Measurements from ENCODE around the gene ZBTB7C.

DNA sequence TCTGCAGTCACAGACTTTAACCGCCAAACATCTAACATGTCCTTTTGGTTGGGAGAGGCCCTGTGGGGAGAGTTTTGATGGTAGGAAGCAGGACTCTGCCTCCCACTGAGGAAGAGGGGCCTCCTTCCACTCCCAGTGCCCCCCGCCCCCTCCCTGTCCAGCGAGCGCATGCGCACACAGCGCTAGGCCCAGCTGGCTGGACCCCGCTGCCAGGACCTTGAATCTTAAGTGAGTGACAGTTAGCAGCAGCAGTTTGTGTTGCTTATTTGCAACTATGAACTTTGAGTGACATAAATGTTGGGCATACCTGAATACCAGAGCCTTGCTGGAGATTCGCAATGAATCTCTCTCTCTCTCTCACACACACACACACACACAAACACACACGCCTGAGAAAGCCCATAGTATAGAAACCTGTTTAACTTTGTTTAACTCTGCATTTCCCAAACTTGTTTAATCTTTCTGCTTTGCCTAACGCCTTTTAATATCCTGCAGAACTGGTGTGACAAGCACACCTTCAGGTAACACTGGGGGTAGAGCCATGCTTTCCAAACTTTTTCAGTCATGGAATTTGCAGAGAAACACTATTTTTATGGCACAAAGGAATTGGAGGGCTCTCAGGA lies 344.1 kb downstream of the ZBTB7C start:
- TF ChIP-seq, protein P1, sequence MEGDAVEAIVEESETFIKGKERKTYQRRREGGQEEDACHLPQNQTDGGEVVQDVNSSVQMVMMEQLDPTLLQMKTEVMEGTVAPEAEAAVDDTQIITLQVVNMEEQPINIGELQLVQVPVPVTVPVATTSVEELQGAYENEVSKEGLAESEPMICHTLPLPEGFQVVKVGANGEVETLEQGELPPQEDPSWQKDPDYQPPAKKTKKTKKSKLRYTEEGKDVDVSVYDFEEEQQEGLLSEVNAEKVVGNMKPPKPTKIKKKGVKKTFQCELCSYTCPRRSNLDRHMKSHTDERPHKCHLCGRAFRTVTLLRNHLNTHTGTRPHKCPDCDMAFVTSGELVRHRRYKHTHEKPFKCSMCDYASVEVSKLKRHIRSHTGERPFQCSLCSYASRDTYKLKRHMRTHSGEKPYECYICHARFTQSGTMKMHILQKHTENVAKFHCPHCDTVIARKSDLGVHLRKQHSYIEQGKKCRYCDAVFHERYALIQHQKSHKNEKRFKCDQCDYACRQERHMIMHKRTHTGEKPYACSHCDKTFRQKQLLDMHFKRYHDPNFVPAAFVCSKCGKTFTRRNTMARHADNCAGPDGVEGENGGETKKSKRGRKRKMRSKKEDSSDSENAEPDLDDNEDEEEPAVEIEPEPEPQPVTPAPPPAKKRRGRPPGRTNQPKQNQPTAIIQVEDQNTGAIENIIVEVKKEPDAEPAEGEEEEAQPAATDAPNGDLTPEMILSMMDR (optimal IDR thresholded peaks at IDR 0.05 in 1 of 3, IDR thresholded peaks at IDR 0.05 in 1 of 3, conservative IDR thresholded peaks at IDR 0.05 in 1 of 3; ENCODE audit: extremely low read depth in 1 of 3, insufficient read depth in 2 of 3, low read length in 3 of 3) = no peak
- no peak for TF ChIP-seq EZH2 (IDR thresholded peaks at IDR 0.05; ENCODE audit: low read length)
